ENCODE data around the gene CD86. TPM values are rescaled to one million over a fixed set of nuclear protein-coding genes. Genes with fewer than 3 reads are reported as not detected.

CD86 gene
- total RNA-seq, 1 experiment from 2014 or later = not detected

DNA sequence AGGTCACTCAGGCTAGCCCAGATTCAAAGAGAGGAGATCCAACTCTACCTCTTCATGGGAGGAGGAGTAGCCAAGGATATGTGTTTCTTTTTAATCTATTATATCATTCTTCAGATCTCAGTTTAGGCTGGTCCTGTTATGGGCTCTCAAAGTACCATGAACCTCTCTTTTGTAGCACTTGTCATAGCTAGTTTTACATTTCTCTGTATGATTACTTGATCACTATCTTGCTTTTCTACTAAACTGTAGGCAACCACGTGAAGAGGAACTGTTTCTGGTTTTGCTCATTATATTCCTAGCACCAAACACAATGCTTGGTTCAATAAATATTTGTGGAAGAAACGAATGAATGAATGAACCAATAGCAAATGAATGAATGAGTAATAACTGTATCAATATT lies 29.6 kb downstream of the CD86 start:
- POLR2A ChIA-PET = no interaction called here
- in situ Hi-C loops (cut with HindIII; ENCODE audit: low pct_unique_long_range_greater_than_20kb, low sequenced_read_pairs) (no loop called here), intact Hi-C loops (cut with micrococcal nuclease; ENCODE audit: unreplicated experiment) (no loop called here)
- BruUV-seq (replicated peaks) = no TSS peak
- H3K4me3 ChIP-seq (ENCODE audit: low read depth in 2 of 2, low read length in 2 of 2) = no peak overlapping the region
- CTCF ChIA-PET = no interaction called here
- ATAC-seq (no peak), DNase-seq (ENCODE audit: low read depth, low spot score) (no peak)
- H3K27ac ChIP-seq (ENCODE audit: low read length) = no peak overlapping the region
- H3K4me1 ChIP-seq (ENCODE audit: control insufficient read depth, insufficient read depth, low read length) = no peaks in the 10 kb centered on the region
- H3K36me3 ChIP-seq (ENCODE audit: control insufficient read depth, insufficient read depth, low read length) = no peaks in the 10 kb centered on the region
- H3K27me3 ChIP-seq (ENCODE audit: control insufficient read depth, insufficient read depth, low read length) = peaks cover 13% of the 10 kb centered on the region
- TF ChIP-seq, protein P1, sequence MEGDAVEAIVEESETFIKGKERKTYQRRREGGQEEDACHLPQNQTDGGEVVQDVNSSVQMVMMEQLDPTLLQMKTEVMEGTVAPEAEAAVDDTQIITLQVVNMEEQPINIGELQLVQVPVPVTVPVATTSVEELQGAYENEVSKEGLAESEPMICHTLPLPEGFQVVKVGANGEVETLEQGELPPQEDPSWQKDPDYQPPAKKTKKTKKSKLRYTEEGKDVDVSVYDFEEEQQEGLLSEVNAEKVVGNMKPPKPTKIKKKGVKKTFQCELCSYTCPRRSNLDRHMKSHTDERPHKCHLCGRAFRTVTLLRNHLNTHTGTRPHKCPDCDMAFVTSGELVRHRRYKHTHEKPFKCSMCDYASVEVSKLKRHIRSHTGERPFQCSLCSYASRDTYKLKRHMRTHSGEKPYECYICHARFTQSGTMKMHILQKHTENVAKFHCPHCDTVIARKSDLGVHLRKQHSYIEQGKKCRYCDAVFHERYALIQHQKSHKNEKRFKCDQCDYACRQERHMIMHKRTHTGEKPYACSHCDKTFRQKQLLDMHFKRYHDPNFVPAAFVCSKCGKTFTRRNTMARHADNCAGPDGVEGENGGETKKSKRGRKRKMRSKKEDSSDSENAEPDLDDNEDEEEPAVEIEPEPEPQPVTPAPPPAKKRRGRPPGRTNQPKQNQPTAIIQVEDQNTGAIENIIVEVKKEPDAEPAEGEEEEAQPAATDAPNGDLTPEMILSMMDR (IDR thresholded peaks at IDR 0.05) = no peak
- TF ChIP-seq TCF7L2 (IDR thresholded peaks at IDR 0.05; ENCODE audit: low read depth, low read length) = no peak
- H3K9me3 ChIP-seq (ENCODE audit: control insufficient read depth, insufficient read depth, low read depth, low read length) = no peaks in the 10 kb centered on the region

- CTCF ChIA-PET = no interaction called here
- no TSS peak for BruUV-seq (replicated peaks)
- Histone ChIP-seq H3K27me3 (ENCODE audit: control insufficient read depth, insufficient read depth, low read length) (peaks cover 10% of the 10 kb centered on the region), H3K9me3 (ENCODE audit: control insufficient read depth, insufficient read depth, low read depth, low read length) (no peaks in the 10 kb centered on the region), H3K4me1 (ENCODE audit: control insufficient read depth, insufficient read depth, low read length) (no peaks in the 10 kb centered on the region), H3K27ac (ENCODE audit: low read length) (no peak overlapping the region), H3K4me3 (ENCODE audit: low read depth in 2 of 2, low read length in 2 of 2) (no peak overlapping the region), H3K36me3 (ENCODE audit: control insufficient read depth, insufficient read depth, low read length) (no peaks in the 10 kb centered on the region)
- POLR2A ChIA-PET = no interaction called here
- ATAC-seq (no peak), DNase-seq (ENCODE audit: low read depth, low spot score) (no peak)
- in situ Hi-C loops (cut with HindIII; ENCODE audit: low pct_unique_long_range_greater_than_20kb, low sequenced_read_pairs) (no loop called here), intact Hi-C loops (cut with micrococcal nuclease; ENCODE audit: unreplicated experiment) (no loop called here)
- TF ChIP-seq TCF7L2 (IDR thresholded peaks at IDR 0.05; ENCODE audit: low read depth, low read length) = no peak
These were observed 30.5 kb downstream of the CD86 start for GRCh38 chr3:122085673-122086072.

GRCh38 chr3:122088531-122088930 lies 33.4 kb downstream of the CD86 start:
- no peak overlapping the region for H3K4me3 ChIP-seq (ENCODE audit: low read depth in 2 of 2, low read length in 2 of 2)
- POLR2A ChIA-PET = no interaction called here
- H3K27ac ChIP-seq (ENCODE audit: low read length) = no peak overlapping the region
- H3K4me1 ChIP-seq (ENCODE audit: control insufficient read depth, insufficient read depth, low read length) = no peaks in the 10 kb centered on the region
- no TSS peak for BruUV-seq (replicated peaks)
- H3K27me3 ChIP-seq (ENCODE audit: control insufficient read depth, insufficient read depth, low read length) = peaks cover 9% of the 10 kb centered on the region
- ATAC-seq = no peak
- H3K9me3 ChIP-seq (ENCODE audit: control insufficient read depth, insufficient read depth, low read depth, low read length) = no peaks in the 10 kb centered on the region
- no peaks in the 10 kb centered on the region for H3K36me3 ChIP-seq (ENCODE audit: control insufficient read depth, insufficient read depth, low read length)
- CTCF ChIA-PET = no interaction called here
- intact Hi-C loops (cut with micrococcal nuclease; ENCODE audit: unreplicated experiment) (no loop called here), in situ Hi-C loops (cut with HindIII; ENCODE audit: low pct_unique_long_range_greater_than_20kb, low sequenced_read_pairs) (no loop called here)
- no peak for DNase-seq (ENCODE audit: low read depth, low spot score)
- TF ChIP-seq POLR2AphosphoS5 (IDR thresholded peaks at IDR 0.05; ENCODE audit: low read depth, low read length) (no peak), REST (IDR thresholded peaks at IDR 0.05; ENCODE audit: insufficient read depth in 1 of 2, low read depth in 2 of 2, low read length in 1 of 2) (no peak), TCF7L2 (IDR thresholded peaks at IDR 0.05; ENCODE audit: low read depth, low read length) (no peak), SIN3A (IDR thresholded peaks at IDR 0.05; ENCODE audit: borderline replicate concordance, insufficient read depth, low read depth, low read length) (no peak)
- TF ChIP-seq, protein P1 (IDR thresholded peaks at IDR 0.05) = no peak
